Measurements from ENCODE around the gene KRT16.
"Not testable (repeated sequence)": the region's sequence is repeated elsewhere in the genome, so short reads cannot be mapped to it uniquely, and the experiment has no call there.

GRCh38 chr17:41582061-41582968 lies 30.3 kb downstream of the KRT16 start:
- not testable (repeated sequence) for TF ChIP-seq CTCF, POLR2AphosphoS5 (IDR thresholded peaks at IDR 0.05)
